ENCODE results near the gene TMEM101. TPM values are rescaled to one million over a fixed set of nuclear protein-coding genes. Genes with fewer than 3 reads are reported as not detected.
A peak's percentile ranks its signal among the peaks of the same experiment; 100 is the strongest.

TMEM101 gene
- total and polyA plus RNA-seq, 2 of the 13 experiments (the other 11 are each of a cell fraction or from before 2014, with no cell fraction given): 72.0 to 100 TPM

DNA sequence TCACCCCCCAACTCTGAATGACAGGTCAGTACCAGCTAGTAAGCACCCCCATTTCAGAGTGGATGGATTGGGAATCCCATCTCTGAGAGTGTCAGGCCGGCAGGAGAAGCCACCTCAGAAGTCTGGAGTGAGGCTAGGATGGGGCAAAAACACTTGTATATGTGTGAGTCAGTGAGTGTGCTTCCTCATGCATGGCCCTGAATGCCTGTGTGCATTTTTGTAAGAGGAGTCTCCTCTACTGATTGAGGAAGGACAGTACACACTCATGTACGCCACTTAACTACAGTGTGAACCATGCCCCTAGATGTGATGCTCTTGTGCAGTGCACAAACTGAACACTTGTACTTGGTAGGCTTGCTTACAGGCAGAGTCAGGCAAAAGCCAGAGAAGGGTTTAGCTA, 32.6 kb downstream of the TMEM101 start:
- Histone ChIP-seq H4K20me1 (ENCODE audit: insufficient read depth, low read length) (no peaks in the 10 kb centered on the region), H2AFZ (ENCODE audit: low read length) (no peak overlapping the region), H3K4me1 (ENCODE audit: insufficient read depth, low read length) (peaks cover 30% of the 10 kb centered on the region), H3K27me3 (ENCODE audit: control insufficient read depth in 1 of 2, insufficient read depth in 2 of 2, low read length in 2 of 2) (peaks cover 8 to 79% of the 10 kb centered on the region in 2 experiments), H3K27ac (ENCODE audit: extremely low read length, insufficient read depth, low read length) (no peak overlapping the region), H3K79me2 (ENCODE audit: insufficient read depth, low read length) (no peaks in the 10 kb centered on the region), H3K4me3 (replicated peaks in 1 of 3; ENCODE audit: insufficient read depth in 1 of 3, low read depth in 2 of 3, low read length in 3 of 3) (no peak overlapping the region), H3K36me3 (replicated peaks in 1 of 2; ENCODE audit: control insufficient read depth in 1 of 2, insufficient read depth in 2 of 2, low read length in 2 of 2) (no peaks in the 10 kb centered on the region), H3K9me3 (ENCODE audit: low read length) (no peaks in the 10 kb centered on the region), H3K4me2 (ENCODE audit: low read depth, low read length) (no peak overlapping the region), H3K9ac (ENCODE audit: insufficient read depth, low read depth, low read length) (no peak overlapping the region)
- BruUV-seq (replicated peaks): no TSS peak
- intact Hi-C loops (cut with micrococcal nuclease; ENCODE audit: unreplicated experiment) (no loop called here), in situ Hi-C loops (cut with HindIII; ENCODE audit: extremely low pct_ligation_motif_present, low pct_unique_long_range_greater_than_20kb) (no loop called here)
- ChIA-PET CTCF (ENCODE audit: low intra/inter-chr PET ratio, low total read pairs) (no interaction called here), POLR2A (interaction anchor here (1.0 kb wide), 1 partner anchor 22 kb away, joined by 4 read pairs; the partner anchor contains the start of gene NAGS)
- FAIRE-seq (no peak), DNase-seq (ENCODE audit: low spot score) (no peak), ATAC-seq (no peak)
- TF ChIP-seq SALL1 (CRISPR knock-in tag; IDR thresholded peaks at IDR 0.05) (0 out of 2 replicates have a peak, but pooled peaks have one; percentile 13), ZNF138 (CRISPR knock-in tag; IDR thresholded peaks at IDR 0.05; ENCODE audit: low read depth) (no peak), ZSCAN30 (CRISPR knock-in tag; IDR thresholded peaks at IDR 0.05) (no peak), ZNF577 (CRISPR knock-in tag; IDR thresholded peaks at IDR 0.05; ENCODE audit: borderline replicate concordance, low read depth) (no peak), ZNF670 (CRISPR knock-in tag; IDR thresholded peaks at IDR 0.05; ENCODE audit: borderline replicate concordance) (0 out of 2 replicates have a peak, but pooled peaks have one; percentile 36)
- 63% methylated on average over 2 of the region's 2 CpGs for WGBS (ENCODE audit: low lambda C conversion rate)

GRCh38 chr17:43979671-43980070, 35.1 kb downstream of the TMEM101 start:
- FAIRE-seq: no peak
- no TSS peak for BruUV-seq (replicated peaks)

More at GRCh38 chr17:43979671-43980070, 35.1 kb downstream of the TMEM101 start:
- no peak for TF ChIP-seq TEAD3 (CRISPR knock-in tag; optimal IDR thresholded peaks at IDR 0.05; ENCODE audit: borderline replicate concordance)
- no peak for TF ChIP-seq HNF4G (IDR thresholded peaks at IDR 0.05; ENCODE audit: borderline replicate concordance, low read depth, low read length)
- TF ChIP-seq HNF4G (CRISPR knock-in tag; IDR thresholded peaks at IDR 0.05; ENCODE audit: borderline replicate concordance, low read depth): no peak
- no peak for TF ChIP-seq SAP130 (CRISPR knock-in tag; IDR thresholded peaks at IDR 0.05; ENCODE audit: low read depth)
- TF ChIP-seq HNRNPK (IDR thresholded peaks at IDR 0.05; ENCODE audit: low read depth, low read length, poor library complexity, severe bottlenecking): peak; percentile 32
- ChIA-PET CTCF (ENCODE audit: low intra/inter-chr PET ratio, low total read pairs) (no interaction called here), POLR2A (interaction anchor here (0.7 kb wide), 1 partner anchor 86 kb away, joined by 3 read pairs; no protein-coding TSS in a partner anchor)
- no peaks in the 10 kb centered on the region for H3K9me3 ChIP-seq (ENCODE audit: low read length)
- intact Hi-C loops (cut with micrococcal nuclease; ENCODE audit: unreplicated experiment) (no loop called here), in situ Hi-C loops (cut with HindIII; ENCODE audit: extremely low pct_ligation_motif_present, low pct_unique_long_range_greater_than_20kb) (no loop called here)
- no peak overlapping the region for H3K4me3 ChIP-seq (replicated peaks in 1 of 3; ENCODE audit: insufficient read depth in 1 of 3, low read depth in 2 of 3, low read length in 3 of 3)
- 28% methylated on average over 4 of the region's 4 CpGs for WGBS (ENCODE audit: low lambda C conversion rate)
- H3K4me1 ChIP-seq (ENCODE audit: insufficient read depth, low read length): peaks cover 36% of the 10 kb centered on the region
- H2AFZ ChIP-seq (ENCODE audit: low read length): no peak overlapping the region
- H3K36me3 ChIP-seq (replicated peaks in 1 of 2; ENCODE audit: control insufficient read depth in 1 of 2, insufficient read depth in 2 of 2, low read length in 2 of 2): no peaks in the 10 kb centered on the region
- H3K4me2 ChIP-seq (ENCODE audit: low read depth, low read length): no peak overlapping the region
- H4K20me1 ChIP-seq (ENCODE audit: insufficient read depth, low read length): no peaks in the 10 kb centered on the region
- H3K27ac ChIP-seq (ENCODE audit: extremely low read length, insufficient read depth, low read length): no peak overlapping the region
- DNase-seq (ENCODE audit: low spot score) (no peak), ATAC-seq (no peak)
- H3K27me3 ChIP-seq (ENCODE audit: control insufficient read depth in 1 of 2, insufficient read depth in 2 of 2, low read length in 2 of 2): peaks cover 6 to 65% of the 10 kb centered on the region in 2 experiments
- H3K9ac ChIP-seq (ENCODE audit: insufficient read depth, low read depth, low read length): no peak overlapping the region
- H3K79me2 ChIP-seq (ENCODE audit: insufficient read depth, low read length): no peaks in the 10 kb centered on the region

Measured in HepG2 (cell line).